Skeletal muscle tissue (tissue), 4 donors: ENCODE measurements around the gene METTL1. TPM values are rescaled to one million over a fixed set of nuclear protein-coding genes. Genes with fewer than 3 reads are reported as not detected.

Experiments
- H3K27ac ChIP-seq: one replicate; pipeline ENCODE4 v1.7.0; 2013; ENCODE audit warnings: mild to moderate bottlenecking, low read depth, low read length, inconsistent platforms
- H3K27me3 ChIP-seq, 3 donors: one replicate each; pipeline ENCODE4 v1.7.0; 2013; ENCODE audit warnings: low read length in 3 of 3; ENCODE audit not compliant: control insufficient read depth in 3 of 3, insufficient read depth in 3 of 3
- H3K36me3 ChIP-seq, 3 donors: one replicate each; pipeline ENCODE4 v1.7.0; 2013; ENCODE audit warnings: low read length in 3 of 3; ENCODE audit not compliant: control insufficient read depth in 3 of 3, insufficient read depth in 3 of 3
- H3K4me1 ChIP-seq, 3 donors: one replicate each; pipeline ENCODE4 v1.7.0; 2013; ENCODE audit warnings: low read length in 3 of 3, mild to moderate bottlenecking in 3 of 3; ENCODE audit not compliant: control insufficient read depth in 3 of 3, insufficient read depth in 3 of 3
- H3K4me3 ChIP-seq, 3 donors: one replicate each; pipeline ENCODE4 v1.7.0; 2013; ENCODE audit warnings: low read length in 3 of 3
- H3K9ac ChIP-seq, 3 donors: one replicate each; pipeline ENCODE4 v1.7.0; 2013; ENCODE audit warnings: low read length in 3 of 3, mild to moderate bottlenecking in 3 of 3, moderate library complexity in 2 of 3, low read depth in 1 of 3
- H3K9me3 ChIP-seq, 3 donors: one replicate each; pipeline ENCODE4 v1.7.0; 2013; ENCODE audit warnings: low read length in 3 of 3; ENCODE audit not compliant: control insufficient read depth in 3 of 3
- total RNA-seq: library from RNA; depleted of rRNA; stranded (reverse); fragments of >200 nt; gene quantifications from one replicate; pipeline ENCODE4 v1.2.3, GENCODE V29; 2014
- donor health status: Osteomylitis.

The METTL1 gene
- total RNA-seq, 1 donor from 2014 or later: 5.7 TPM

DNA sequence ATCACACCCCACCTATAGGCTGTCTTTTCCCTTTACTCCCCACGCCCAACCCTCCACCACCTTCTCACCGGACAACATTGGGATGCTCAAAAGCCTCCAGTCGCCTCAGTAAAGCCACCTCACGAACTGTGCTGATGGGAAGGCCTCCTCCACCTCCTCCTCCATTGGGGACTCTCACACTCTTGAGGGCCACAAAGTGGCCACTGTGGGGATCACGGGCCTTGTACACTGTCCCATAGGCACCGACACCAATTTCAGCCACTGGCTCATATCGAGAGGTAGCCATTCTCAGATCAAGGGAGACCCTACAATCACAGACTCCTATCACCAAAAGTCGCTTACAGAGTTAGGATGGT is 20.5 kb downstream of the METTL1 start:
- peaks cover 22 to 37% (median 32%) of the 10 kb centered on the region in 3 donors for H3K4me1 ChIP-seq
- H3K9ac ChIP-seq: peak overlapping the region; percentile 94 to 99 (median 98)
- peak overlapping the region; percentile 95 for H3K27ac ChIP-seq

DNA sequence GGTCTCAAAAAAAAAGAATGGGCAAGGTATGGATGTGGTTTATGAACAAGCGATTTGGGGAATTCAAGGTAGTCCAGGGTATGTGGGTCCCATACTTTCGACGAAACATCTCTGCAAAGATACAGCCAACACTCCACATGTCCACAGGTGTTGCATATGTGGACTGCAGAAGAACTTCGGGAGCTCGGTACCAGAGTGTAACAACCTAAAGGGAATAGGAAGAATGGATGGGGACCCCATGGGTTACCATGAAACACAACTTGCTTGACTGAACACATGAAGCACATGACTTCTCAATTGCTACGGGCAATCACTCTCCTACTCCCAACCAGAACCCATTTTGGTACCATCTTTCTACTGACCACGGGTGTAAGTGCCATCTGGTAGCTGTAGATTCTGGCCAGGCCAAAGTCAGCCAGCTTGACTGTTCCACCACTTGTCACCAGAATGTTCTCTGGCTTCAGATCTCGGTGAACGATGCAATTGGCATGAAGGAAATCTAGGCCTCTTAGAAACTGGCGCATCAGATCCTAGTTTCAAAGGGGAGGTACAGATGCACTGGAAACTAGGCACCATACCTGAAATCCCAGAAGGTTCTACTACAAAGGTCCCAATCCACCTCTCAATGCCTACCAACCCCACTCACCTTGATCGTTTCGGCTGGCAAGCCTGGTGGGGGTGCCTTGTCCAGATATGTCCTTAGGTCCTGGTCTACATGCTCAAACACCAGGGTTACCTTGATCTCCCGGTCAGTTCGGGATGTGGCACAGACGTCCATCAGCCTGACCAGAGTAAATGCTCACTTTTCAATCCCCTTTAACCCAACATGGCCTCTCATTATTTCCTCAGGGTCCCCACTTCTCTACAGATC is 21.1 kb downstream of the METTL1 start:
- Histone ChIP-seq H3K27ac (peak overlapping the region; percentile 95), H3K27me3 (no peaks in the 10 kb centered on the region), H3K9me3 (no peaks in the 10 kb centered on the region), H3K4me1 (peaks cover 22 to 33% (median 30%) of the 10 kb centered on the region in 3 donors), H3K36me3 (peaks cover 29 to 37% (median 35%) of the 10 kb centered on the region in 3 donors), H3K4me3 (peak overlapping the region; percentile 87 to 93 (median 92)), H3K9ac (peak overlapping the region; percentile 94 to 99 (median 98))

More for the DNA sequence above, 20.5 kb downstream of the METTL1 start:
- peaks cover 29 to 37% (median 31%) of the 10 kb centered on the region in 3 donors for H3K36me3 ChIP-seq
- H3K27me3 ChIP-seq: no peaks in the 10 kb centered on the region
- peak overlapping the region; percentile 87 to 93 (median 92) for H3K4me3 ChIP-seq
- no peaks in the 10 kb centered on the region for H3K9me3 ChIP-seq

DNA sequence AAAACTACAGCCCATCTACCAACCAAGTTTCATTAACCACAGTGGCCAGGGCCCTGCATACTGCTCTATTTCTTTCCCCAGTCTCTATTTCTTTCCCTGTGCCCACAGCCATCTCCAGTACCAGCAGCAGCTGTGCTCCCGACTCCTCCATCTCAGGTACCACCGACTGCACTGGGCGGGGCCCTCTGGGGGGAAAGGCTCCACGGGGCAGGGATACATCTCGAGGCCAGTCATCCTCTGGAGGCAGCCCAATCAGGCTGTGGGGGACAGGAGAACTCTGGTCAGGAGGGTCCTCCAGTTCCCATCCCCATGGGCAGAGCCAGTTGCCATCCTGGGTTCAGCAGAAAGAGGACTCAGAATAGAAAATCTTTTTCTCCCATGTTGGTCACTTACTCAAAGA is 22.8 kb downstream of the METTL1 start:
- Histone ChIP-seq H3K36me3 (peaks cover 29 to 37% (median 35%) of the 10 kb centered on the region in 3 donors), H3K9ac (no peak overlapping the region)

DNA sequence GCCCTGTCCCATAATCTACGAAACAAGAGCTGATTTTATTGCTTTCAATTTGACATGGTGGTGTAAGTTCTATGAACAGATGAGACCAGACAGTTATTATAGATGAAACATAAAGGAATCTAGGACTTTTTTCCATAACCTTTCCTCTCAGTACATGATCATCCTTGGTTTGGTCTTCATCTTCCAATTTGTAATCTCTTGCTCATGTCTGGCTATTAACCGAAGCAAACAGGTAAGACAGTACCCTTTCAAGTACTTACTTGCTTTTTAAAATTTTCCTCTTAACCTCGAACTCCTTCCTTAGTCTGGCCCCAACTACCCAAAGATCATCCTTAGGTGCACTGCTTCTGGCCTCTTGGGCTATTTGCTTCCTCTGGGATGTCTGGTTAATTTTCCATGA is 25.9 kb downstream of the METTL1 start:
- Histone ChIP-seq H3K27ac (no peak overlapping the region), H3K4me1 (peaks cover 17 to 25% (median 19%) of the 10 kb centered on the region in 3 donors), H3K36me3 (peaks cover 29 to 37% (median 35%) of the 10 kb centered on the region in 3 donors), H3K27me3 (peaks cover 0 to 8% (median 3%) of the 10 kb centered on the region in 3 donors), H3K4me3 (peak overlapping the region; percentile 93 to 99 (median 99)), H3K9me3 (no peaks in the 10 kb centered on the region), H3K9ac (peak overlapping the region in 2 of 3 donors; percentile 98 to 100)

More for the DNA sequence above, 22.8 kb downstream of the METTL1 start:
- no peak overlapping the region for H3K4me3 ChIP-seq
- H3K27ac ChIP-seq: no peak overlapping the region
- H3K27me3 ChIP-seq: no peaks in the 10 kb centered on the region
- no peaks in the 10 kb centered on the region for H3K9me3 ChIP-seq
- H3K4me1 ChIP-seq: peaks cover 29 to 36% (median 33%) of the 10 kb centered on the region in 3 donors

DNA sequence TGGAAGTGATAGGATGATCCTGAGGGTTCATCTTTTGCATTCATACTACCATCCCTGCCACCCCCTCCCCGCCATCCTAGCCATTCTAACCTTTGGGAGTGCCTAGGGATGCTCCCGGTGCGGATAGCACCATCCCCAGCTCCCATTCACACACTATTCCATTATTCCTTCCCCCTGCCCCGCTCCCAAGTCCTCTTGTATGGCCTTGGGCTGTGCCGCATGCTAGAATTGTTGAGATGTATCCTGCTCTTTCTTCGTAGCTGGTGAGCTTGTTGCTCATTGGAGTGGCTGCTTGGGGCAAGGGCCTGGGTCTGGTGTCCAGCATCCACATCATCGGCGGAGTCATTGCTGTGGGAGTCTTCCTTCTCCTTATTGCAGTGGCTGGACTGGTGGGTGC is 26.4 kb downstream of the METTL1 start:
- Histone ChIP-seq H3K9me3 (no peaks in the 10 kb centered on the region), H3K27ac (peak overlapping the region; percentile 98), H3K27me3 (peaks cover 0 to 13% (median 8%) of the 10 kb centered on the region in 3 donors), H3K4me1 (peaks cover 12 to 23% (median 13%) of the 10 kb centered on the region in 3 donors), H3K9ac (peak overlapping the region; percentile 98 to 100 (median 99)), H3K4me3 (peak overlapping the region; percentile 93 to 99 (median 99)), H3K36me3 (peaks cover 27 to 33% (median 31%) of the 10 kb centered on the region in 3 donors)

DNA sequence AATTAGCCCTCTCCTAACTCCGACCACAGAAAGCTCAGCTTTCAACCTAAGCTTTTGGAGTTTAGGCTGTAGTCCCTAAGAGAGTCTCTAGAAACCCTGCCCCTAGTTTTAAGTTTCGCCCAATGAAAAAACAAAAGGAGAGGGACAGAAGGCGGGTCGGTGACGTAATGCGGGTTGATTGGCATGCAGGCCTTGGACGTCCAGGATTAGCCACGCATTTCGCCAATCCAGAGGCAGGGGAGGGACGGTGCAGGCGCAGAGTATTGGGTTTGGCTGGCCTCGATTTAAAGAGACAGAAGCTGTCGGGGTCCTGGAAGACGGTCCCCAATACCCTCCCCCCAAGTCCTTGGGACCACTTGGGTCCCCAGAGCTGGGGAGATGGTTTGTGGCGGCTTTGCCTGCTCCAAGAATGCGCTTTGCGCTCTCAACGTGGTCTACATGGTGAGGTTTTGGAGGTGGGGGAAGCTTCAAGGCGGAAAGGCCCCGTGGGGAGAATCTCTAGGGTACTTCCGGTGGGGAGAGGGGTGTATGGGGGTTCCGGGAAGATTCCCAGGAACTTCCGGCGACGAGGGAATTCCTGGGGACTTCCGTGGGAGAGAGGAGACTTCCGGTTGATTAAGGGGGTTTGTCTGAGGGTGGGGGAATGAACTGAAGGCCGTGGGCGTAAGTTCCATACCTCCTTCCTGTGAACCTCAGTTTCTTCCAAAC is 27.0 kb downstream of the METTL1 start, which contains the start of gene TSPAN31:
TSPAN31 (plus strand) TSS at position 263 of the 708 bp plus-strand sequence; CDS start at position 379, 116 bp downstream.
- Histone ChIP-seq H3K4me3 (peak within 1 kb of the TSS; percentile 93 to 99 (median 99)), H3K36me3 (peaks cover 23 to 29% (median 27%) of the 10 kb centered on the region in 3 donors), H3K27me3 (peaks cover 0 to 13% (median 13%) of the 10 kb centered on the region in 3 donors), H3K27ac (peak within 1 kb of the TSS; percentile 98), H3K9me3 (no peaks in the 10 kb centered on the region), H3K4me1 (peaks cover 11 to 21% (median 12%) of the 10 kb centered on the region in 3 donors), H3K9ac (peak within 1 kb of the TSS; percentile 98 to 100 (median 99))

DNA sequence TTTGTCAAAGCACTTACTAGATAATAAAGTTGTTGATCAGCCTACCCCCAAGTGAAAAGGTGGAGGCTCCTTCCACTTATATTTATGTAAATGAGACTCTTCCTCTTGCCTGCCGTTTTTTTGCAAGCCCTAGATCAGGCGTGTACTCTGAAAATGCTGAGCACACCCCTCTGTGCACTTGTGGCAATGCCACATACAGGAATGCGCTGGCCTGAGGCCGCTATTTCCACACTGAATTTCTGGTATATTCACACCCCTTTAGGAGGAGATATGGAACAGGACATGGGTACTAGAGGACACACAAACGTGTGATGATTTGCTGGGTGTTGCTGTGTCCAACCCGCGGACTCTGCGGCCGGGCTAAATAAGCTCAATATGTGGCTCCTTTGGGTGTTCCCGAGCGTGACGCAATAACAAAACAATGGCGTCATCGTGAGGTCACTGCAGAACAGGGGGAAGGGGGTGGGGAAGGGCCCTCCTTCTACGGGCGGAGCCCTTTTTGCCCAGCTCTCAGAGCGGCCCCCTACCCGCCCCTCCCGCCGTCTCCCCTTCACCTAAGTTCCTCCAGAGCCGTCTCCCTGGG is 27.6 kb downstream of the METTL1 start:
- Histone ChIP-seq H3K4me3 (peak overlapping the region; percentile 93 to 99 (median 99)), H3K9me3 (no peaks in the 10 kb centered on the region), H3K36me3 (peaks cover 20 to 25% (median 25%) of the 10 kb centered on the region in 3 donors), H3K9ac (peak overlapping the region; percentile 98 to 100 (median 99)), H3K4me1 (peaks cover 12 to 21% (median 13%) of the 10 kb centered on the region in 3 donors), H3K27me3 (peaks cover 6 to 19% (median 19%) of the 10 kb centered on the region in 3 donors), H3K27ac (peak overlapping the region; percentile 98)

DNA sequence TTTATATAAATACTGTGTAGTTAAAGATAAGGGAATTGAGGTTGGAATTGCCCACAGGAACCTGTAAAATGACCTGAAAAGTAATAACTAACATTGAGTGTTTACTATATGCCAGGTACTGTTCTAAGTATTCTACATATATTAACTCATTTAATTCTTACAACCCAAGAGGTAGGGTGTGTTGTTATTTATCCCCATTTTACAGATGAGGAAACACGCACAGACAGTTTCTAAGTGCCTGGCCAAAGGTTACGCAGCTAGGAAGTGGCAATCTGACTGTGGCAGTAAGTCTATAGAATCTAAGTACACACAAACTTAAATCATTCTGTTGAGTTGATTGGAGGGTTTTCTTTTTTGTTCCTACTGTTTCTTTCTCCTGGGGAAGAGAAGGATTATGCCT is 28.1 kb downstream of the METTL1 start:
- Histone ChIP-seq H3K36me3 (peaks cover 15 to 20% (median 20%) of the 10 kb centered on the region in 3 donors), H3K4me3 (peak overlapping the region in 2 of 3 donors; percentile 93 to 99), H3K27ac (peak overlapping the region; percentile 98), H3K9ac (peak overlapping the region in 2 of 3 donors; percentile 3 to 98), H3K9me3 (no peaks in the 10 kb centered on the region), H3K4me1 (peaks cover 12 to 24% (median 14%) of the 10 kb centered on the region in 3 donors), H3K27me3 (peaks cover 11 to 24% (median 24%) of the 10 kb centered on the region in 3 donors)
